Measurements from ENCODE around the gene ANO3. TPM values are rescaled to one million over a fixed set of nuclear protein-coding genes. Genes with fewer than 3 reads are reported as not detected.

ANO3 gene
- total and polyA plus RNA-seq, 2 of the 8 experiments (the other 6 are each of a cell fraction or from before 2014, with no cell fraction given) = not detected

DNA sequence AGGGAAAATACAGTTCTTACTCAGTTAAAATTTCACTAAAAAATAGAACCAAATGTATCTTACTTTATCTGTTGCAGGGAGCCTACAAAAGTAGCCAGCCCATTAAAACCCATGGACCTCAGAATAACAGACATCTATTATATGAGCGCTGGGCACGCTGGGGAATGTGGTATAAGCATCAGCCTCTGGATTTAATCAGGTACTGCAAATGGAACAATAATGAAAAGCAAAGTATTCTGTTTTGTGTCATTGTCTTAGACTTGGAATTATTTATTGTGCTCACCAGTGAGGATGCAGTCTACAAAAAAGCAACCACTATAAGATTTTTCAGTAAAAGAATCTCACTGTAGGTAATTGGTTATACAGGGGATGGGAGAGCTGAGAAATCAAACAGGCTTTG is 209.9 kb downstream of the ANO3 start (continued):
- TF ChIP-seq PHF8 (conservative IDR thresholded peaks at IDR 0.05; ENCODE audit: low read depth, low read length) (no peak), HDAC6 (IDR thresholded peaks at IDR 0.05; ENCODE audit: low read depth, low read length) (no peak), TAF1 (IDR thresholded peaks at IDR 0.05; ENCODE audit: low read depth, low read length) (no peak), GABPA (IDR thresholded peaks at IDR 0.05; ENCODE audit: borderline replicate concordance, insufficient read depth, low read length) (no peak), EP300 (IDR thresholded peaks at IDR 0.05; ENCODE audit: borderline replicate concordance in 1 of 2, low read depth in 2 of 2, low read length in 2 of 2) (no peak)
- TF ChIP-seq, protein P1, sequence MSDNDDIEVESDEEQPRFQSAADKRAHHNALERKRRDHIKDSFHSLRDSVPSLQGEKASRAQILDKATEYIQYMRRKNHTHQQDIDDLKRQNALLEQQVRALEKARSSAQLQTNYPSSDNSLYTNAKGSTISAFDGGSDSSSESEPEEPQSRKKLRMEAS (IDR thresholded peaks at IDR 0.05) = no peak
